ENCODE results near the gene NUP35.

The NUP35 gene

DNA sequence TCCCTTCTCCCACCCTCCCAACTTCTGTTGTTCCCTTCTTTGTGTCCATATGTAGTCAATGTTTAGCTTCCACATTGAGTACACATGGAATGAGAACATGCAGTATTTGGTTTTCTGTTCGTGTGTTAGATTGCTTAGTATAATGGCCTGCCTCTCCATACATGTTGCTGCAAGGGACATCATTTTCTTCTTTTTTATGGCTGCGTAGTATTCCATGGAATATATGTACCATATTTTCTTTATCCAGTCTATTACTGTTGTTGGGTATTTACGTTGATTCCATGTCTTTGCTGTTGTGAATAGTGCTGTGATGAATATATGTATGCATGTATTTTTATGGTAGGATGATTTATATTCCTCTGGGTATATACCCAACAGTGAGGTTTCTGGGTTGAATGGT, 42.0 kb downstream of the NUP35 start:
- TF ChIP-seq GATA2 (IDR thresholded peaks at IDR 0.05; ENCODE audit: low read depth, low read length) (no peak), GATA3 (IDR thresholded peaks at IDR 0.05; ENCODE audit: low read depth, low read length) (no peak)

DNA sequence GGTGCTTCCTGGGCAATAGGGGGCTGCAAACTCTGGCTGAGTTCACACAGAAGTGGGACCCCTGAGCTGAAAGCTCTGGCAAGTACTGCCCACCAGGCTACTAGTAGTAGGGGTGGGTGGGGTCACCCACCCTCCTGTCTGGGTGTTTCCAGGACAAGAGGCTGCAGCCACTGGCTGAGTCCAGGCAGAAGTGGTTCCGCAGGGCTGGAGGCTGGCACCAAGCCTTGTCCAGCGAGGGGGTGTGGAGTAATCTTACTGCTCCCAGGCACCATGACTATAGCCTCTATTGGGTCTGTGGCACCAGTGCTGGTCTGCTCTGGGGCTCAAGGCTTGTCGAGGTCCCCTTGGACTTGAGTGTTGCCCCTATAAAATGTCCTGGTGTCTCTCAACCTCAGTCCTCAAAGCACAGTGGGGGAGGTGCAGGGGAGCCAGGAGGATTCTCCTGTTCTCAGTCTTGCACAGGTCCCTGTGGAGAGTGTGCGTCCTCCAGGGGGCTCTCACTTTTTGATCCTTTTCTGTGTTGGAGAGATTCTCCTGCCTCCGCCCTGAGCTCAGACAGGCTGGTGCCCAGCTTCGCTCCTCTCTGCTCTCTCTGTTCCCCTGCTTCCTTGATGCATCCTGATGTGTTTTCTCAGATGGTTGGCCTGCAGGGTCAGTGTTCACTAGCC, 48.1 kb downstream of the NUP35 start:
- TF ChIP-seq GATA3 (IDR thresholded peaks at IDR 0.05; ENCODE audit: low read depth, low read length) (no peak), GATA2 (IDR thresholded peaks at IDR 0.05; ENCODE audit: low read depth, low read length) (no peak)

- TF ChIP-seq GATA3 (IDR thresholded peaks at IDR 0.05; ENCODE audit: low read depth, low read length): no peak
- no peak for TF ChIP-seq GATA2 (IDR thresholded peaks at IDR 0.05; ENCODE audit: low read depth, low read length)
These were observed 54.9 kb downstream of the NUP35 start for GRCh38 chr2:183179156-183179555.

DNA sequence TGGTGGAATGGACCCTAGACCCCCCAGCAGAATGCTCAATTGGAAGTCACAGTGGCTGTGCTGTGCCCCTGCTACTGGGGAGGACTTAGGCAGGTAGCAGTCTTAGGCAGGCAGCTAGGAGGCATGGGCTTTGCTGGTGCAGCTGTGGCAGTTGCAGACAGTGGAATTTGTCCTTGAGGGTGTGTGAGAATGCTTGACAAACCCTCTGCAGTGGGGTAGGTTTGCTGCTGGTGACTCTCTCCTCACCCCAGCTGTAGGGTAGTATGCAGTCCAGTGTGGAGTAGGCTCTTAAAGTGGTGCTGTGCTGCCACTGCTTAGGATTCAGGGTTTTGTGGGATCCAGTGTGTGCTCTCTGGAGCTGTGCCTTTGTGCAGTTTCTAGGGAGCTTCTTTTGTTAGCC, 61.3 kb downstream of the NUP35 start:
- TF ChIP-seq GATA3 (IDR thresholded peaks at IDR 0.05; ENCODE audit: low read depth, low read length): no peak
- no peak for TF ChIP-seq GATA2 (IDR thresholded peaks at IDR 0.05; ENCODE audit: low read depth, low read length)

GRCh38 chr2:183186296-183186695, 62.1 kb downstream of the NUP35 start:
- TF ChIP-seq GATA3 (IDR thresholded peaks at IDR 0.05; ENCODE audit: low read depth, low read length): no peak
- no peak for TF ChIP-seq GATA2 (IDR thresholded peaks at IDR 0.05; ENCODE audit: low read depth, low read length)

DNA sequence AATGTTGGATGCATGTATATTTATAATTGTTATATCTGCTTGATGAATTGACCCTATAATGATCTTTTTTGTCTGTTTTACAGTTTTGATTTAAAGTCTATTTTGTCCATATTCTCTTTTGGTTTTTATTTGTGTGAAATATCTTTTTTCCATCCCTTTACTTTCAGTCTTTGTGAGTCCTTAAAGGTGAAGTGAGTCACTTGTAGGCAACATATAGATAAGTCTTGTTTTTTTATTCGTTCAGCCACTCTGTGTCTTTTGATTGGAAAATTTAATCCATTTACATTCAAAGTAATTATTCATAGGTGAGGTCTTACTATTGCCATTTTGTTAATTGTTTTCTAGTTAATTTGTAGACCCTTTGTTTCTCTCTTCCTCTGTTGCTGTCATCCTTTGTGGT, 62.5 kb downstream of the NUP35 start:
- TF ChIP-seq GATA2 (IDR thresholded peaks at IDR 0.05; ENCODE audit: low read depth, low read length): no peak
- TF ChIP-seq GATA3 (IDR thresholded peaks at IDR 0.05; ENCODE audit: low read depth, low read length): no peak

DNA sequence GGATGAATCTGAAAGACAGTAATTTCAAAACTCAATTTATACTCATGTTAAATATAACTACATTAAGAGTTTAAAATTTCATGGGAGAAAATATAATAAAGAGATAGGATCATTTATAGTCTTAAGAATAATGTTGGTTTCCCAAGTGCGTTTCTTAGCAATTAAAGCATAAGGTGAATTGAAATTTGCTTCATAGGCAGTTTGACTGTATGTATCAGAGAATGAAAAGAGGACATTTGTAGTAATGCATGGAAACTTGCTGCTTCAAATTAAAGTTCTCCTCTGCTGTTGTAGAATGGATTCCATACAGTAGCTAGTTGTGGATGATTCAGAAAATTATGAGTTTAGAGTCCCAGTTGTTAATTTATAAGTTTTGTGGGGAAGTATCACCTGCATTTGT, 68.1 kb downstream of the NUP35 start:
- TF ChIP-seq GATA3 (IDR thresholded peaks at IDR 0.05; ENCODE audit: low read depth, low read length) (no peak), GATA2 (IDR thresholded peaks at IDR 0.05; ENCODE audit: low read depth, low read length) (no peak)

DNA sequence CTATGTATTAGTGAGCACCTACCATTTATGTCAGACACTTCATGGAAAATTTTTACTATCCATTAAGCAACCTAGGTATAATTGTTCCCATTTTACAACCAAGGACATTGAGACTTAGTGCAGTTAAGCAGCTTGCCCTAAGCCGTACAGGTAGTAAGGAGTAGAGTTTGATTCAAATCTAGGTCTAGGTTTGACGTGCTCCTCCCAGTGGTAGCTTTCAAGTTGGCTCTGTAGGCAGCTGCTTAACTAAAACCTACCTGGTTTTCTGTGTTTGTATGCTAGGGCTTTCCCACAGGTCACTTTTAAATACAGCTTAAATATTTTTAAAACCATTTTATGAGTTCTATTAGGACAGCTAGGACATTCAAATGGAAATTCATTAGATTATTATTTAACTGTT, 69.7 kb downstream of the NUP35 start:
- no peak for TF ChIP-seq GATA3 (IDR thresholded peaks at IDR 0.05; ENCODE audit: low read depth, low read length)
- TF ChIP-seq GATA2 (IDR thresholded peaks at IDR 0.05; ENCODE audit: low read depth, low read length): no peak

DNA sequence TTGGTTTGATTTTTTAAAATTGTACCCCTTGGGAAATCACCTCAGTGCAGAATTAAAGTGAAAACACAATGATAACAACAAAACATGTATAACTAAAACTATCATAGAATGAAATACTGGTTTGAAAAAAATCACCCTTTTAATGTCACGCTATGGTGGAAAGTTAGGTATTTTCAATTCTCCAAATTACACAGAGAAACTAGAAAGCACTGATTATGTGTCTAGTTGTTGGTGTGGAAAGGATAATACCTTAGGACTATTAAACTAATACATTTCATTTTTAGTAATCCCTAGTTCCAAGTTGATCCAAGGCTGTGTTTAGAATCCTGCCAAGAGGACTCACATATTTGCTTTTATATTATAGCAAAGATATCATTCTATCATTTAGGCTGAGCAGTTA, 71.2 kb downstream of the NUP35 start:
- no peak for TF ChIP-seq GATA3 (IDR thresholded peaks at IDR 0.05; ENCODE audit: low read depth, low read length)
- no peak for TF ChIP-seq GATA2 (IDR thresholded peaks at IDR 0.05; ENCODE audit: low read depth, low read length)

- no peak for TF ChIP-seq GATA2 (IDR thresholded peaks at IDR 0.05; ENCODE audit: low read depth, low read length)
- no peak for TF ChIP-seq GATA3 (IDR thresholded peaks at IDR 0.05; ENCODE audit: low read depth, low read length)
These were observed 71.8 kb downstream of the NUP35 start for GRCh38 chr2:183195998-183196409.

- no peak for TF ChIP-seq GATA3 (IDR thresholded peaks at IDR 0.05; ENCODE audit: low read depth, low read length)
- TF ChIP-seq GATA2 (IDR thresholded peaks at IDR 0.05; ENCODE audit: low read depth, low read length): no peak
These were observed 80.2 kb downstream of the NUP35 start for GRCh38 chr2:183204397-183204796.

DNA sequence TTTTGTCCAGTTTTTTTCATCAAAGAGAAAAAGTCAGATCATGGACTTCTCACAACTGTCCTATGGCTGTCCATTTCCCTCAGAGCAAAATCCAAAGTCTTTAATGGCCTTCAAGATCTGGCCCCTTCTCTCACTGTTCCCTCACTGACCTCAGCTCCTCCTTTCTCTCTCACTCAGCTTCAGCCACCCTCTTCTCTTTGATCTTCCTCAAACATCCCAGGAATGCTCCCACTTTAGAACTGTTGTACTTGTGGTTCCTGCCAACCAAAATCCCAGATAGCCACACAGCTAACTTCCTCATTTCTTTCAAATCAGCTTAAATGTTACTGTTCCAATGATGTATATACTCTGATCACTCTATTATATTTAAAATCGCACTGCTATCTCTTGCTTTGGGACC, 82.9 kb downstream of the NUP35 start:
- TF ChIP-seq GATA2 (IDR thresholded peaks at IDR 0.05; ENCODE audit: low read depth, low read length) (no peak), GATA3 (IDR thresholded peaks at IDR 0.05; ENCODE audit: low read depth, low read length) (no peak)

DNA sequence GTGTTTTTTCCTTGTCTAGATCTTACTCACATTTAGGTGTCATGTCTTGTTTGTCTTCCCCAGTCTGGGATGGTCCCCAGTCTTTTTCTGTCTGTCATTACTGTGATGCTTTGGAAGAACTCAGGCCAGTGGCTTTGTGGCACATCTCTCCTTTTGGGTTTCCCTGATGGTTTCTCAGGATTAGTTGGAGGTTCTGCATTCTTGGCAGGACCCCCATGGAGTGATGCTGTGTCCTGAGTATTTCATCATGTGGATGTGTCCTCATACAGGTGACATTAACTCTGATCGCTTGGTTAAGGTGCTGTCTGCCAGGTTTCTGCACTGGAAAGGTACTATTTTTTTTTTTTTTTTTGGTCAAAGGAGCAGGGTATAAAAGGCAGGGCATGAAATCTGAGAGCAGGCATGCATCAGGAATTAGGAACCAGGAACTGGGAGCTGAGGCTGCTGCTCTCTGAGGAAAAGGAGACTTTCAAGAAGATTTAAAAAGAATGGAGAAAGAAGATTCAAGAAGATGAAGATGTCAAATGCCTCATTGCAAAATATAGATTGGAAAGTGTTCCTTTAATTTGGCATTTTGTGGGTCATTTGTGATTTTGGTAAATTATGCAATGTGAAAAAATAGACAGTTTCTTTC, 85.3 kb downstream of the NUP35 start:
- TF ChIP-seq GATA3 (IDR thresholded peaks at IDR 0.05; ENCODE audit: low read depth, low read length) (no peak), GATA2 (IDR thresholded peaks at IDR 0.05; ENCODE audit: low read depth, low read length) (no peak)

Measured in SH-SY5Y (cell line).